Caco-2 (cell line): ENCODE results near the gene MPP3. TPM values are rescaled to one million over a fixed set of nuclear protein-coding genes. Genes with fewer than 3 reads are reported as not detected.
A peak's percentile ranks its signal among the peaks of the same experiment; 100 is the strongest.

ENCODE experiments used
- BruUV-seq: library from RNA; stranded (reverse); fragments of 400-500 nt; replicated peaks from 2 replicates; lab custom pipeline; 2021; lab: Mats Ljungman, UMichigan
- CTCF ChIA-PET: fragments of 300-600 bp; sonication (Branson Sonifier 250); formaldehyde crosslinking; loops from one replicate; lab custom pipeline; 2022; ENCODE audit warnings: antibody characterized with exemption; lab: Charles Lee
- POLR2A ChIA-PET: fragments of 300-600 bp; sonication (Branson Sonifier 250); formaldehyde crosslinking; loops from one replicate; lab custom pipeline; 2022; ENCODE audit warnings: antibody characterized with exemption; lab: Charles Lee
- DNase-seq, 2 experiments: peaks; one replicate each; pipeline versions ENCODE4 v3.0.0 to v3.0.0-alpha.2; 2020 to 2022
- H3K27me3 ChIP-seq: replicated peaks from 2 replicates; pipeline ENCODE4 v1.6.0; 2011; ENCODE audit warnings: low read length; ENCODE audit not compliant: control insufficient read depth, insufficient read depth
- H3K36me3 ChIP-seq: 2 replicates; pipeline ENCODE4 v1.5.1; 2011; ENCODE audit warnings: low read length; ENCODE audit not compliant: control insufficient read depth, insufficient read depth
- H3K4me1 ChIP-seq: fragments of 250-450 bp; sonication (Bioruptor Pico); 2 replicates; pipeline ENCODE4 v1.5.1; 2020; ENCODE audit warnings: mild to moderate bottlenecking
- H3K4me3 ChIP-seq: 2 replicates; pipeline ENCODE4 v1.5.1; 2011; ENCODE audit warnings: low read depth, mild to moderate bottlenecking, control low read depth, low read length
- H3K9me3 ChIP-seq: fragments of 250-450 bp; sonication (Bioruptor Pico); 2 replicates; pipeline ENCODE4 v1.5.1; 2020; ENCODE audit warnings: mild to moderate bottlenecking, moderate library complexity
- H3K27ac Mint-ChIP-seq: one replicate; pipeline ENCODE4 v1.8.0; 2022; ENCODE audit warnings: mixed read lengths; ENCODE audit not compliant: unreplicated experiment
- H3K27me3 Mint-ChIP-seq: one replicate; pipeline ENCODE4 v1.8.0; 2022; ENCODE audit warnings: mixed read lengths; ENCODE audit not compliant: insufficient read depth, unreplicated experiment
- H3K36me3 Mint-ChIP-seq: one replicate; pipeline ENCODE4 v1.8.0; 2022; ENCODE audit warnings: mild to moderate bottlenecking, mixed read lengths; ENCODE audit not compliant: insufficient read depth, unreplicated experiment
- H3K4me1 Mint-ChIP-seq: one replicate; pipeline ENCODE4 v1.8.0; 2022; ENCODE audit warnings: low read depth, mixed read lengths; ENCODE audit not compliant: unreplicated experiment
- H3K4me3 Mint-ChIP-seq: one replicate; pipeline ENCODE4 v1.8.0; 2022; ENCODE audit warnings: mild to moderate bottlenecking, moderate library complexity, mixed read lengths; ENCODE audit not compliant: unreplicated experiment
- H3K9me3 Mint-ChIP-seq: one replicate; pipeline ENCODE4 v1.8.0; 2022; ENCODE audit warnings: mixed read lengths; ENCODE audit not compliant: unreplicated experiment
- CTCF ChIP-seq, 2 experiments: fragments of 200-600 bp in 1 of 2; IDR thresholded peaks; 1 replicate in 1 of 2; 2 replicates in 1 of 2; pipeline versions ENCODE4 v1.5.1 to v1.8.0; 2011 to 2022; ENCODE audit warnings: antibody characterized with exemption in 1 of 2, control low read depth in 1 of 2, inconsistent platforms in 1 of 2, low read depth in 1 of 2, low read length in 1 of 2, mild to moderate bottlenecking in 1 of 2, moderate library complexity in 1 of 2; ENCODE audit not compliant: insufficient read depth in 1 of 2, severe bottlenecking in 1 of 2, unreplicated experiment in 1 of 2
- intact Hi-C: fragments of 100-400 bp; cut with micrococcal nuclease; formaldehyde crosslinking; loops from one replicate; pipeline ENCODE4 v1.10.0; 2022; ENCODE audit not compliant: unreplicated experiment
- total RNA-seq: library from RNA; stranded (reverse); gene quantifications from 2 replicates; pipeline ENCODE4 v1.2.3, GENCODE V29; 2022

MPP3 gene
- total RNA-seq, 1 experiment from 2014 or later = 7.9 TPM

GRCh38 chr17:43840814-43841213 is 7.9 kb upstream of the MPP3 start:
- peaks cover 9% of the 10 kb centered on the region; the same call in 1 of the 2 replicates for H3K4me1 ChIP-seq
- H3K4me1 Mint-ChIP-seq = peaks cover 20% of the 10 kb centered on the region
- intact Hi-C loops = no loop called here
- CTCF ChIA-PET = interaction anchor here (0.7 to 1.0 kb wide), 5 partner anchors 24 to 201 kb away, joined by 3 to 4 read pairs (median 3); no protein-coding TSS in a partner anchor
- no peaks in the 10 kb centered on the region for H3K9me3 Mint-ChIP-seq
- H3K36me3 ChIP-seq = no peaks in the 10 kb centered on the region
- H3K27me3 Mint-ChIP-seq = peaks cover 10% of the 10 kb centered on the region
- H3K4me3 Mint-ChIP-seq = no peak overlapping the region
- no peaks in the 10 kb centered on the region for H3K27me3 ChIP-seq
- H3K9me3 ChIP-seq = no peaks in the 10 kb centered on the region
- H3K27ac Mint-ChIP-seq = no peak overlapping the region
- POLR2A ChIA-PET = interaction anchor here (3.0 kb wide), 1 partner anchor 62 kb away, joined by 16 read pairs; the partner anchor contains the start of gene DUSP3
- no peaks in the 10 kb centered on the region for H3K36me3 Mint-ChIP-seq
- peak in 1 of 2 experiments; percentile 49 for DNase-seq
- no peak overlapping the region for H3K4me3 ChIP-seq
- peak; percentile 29 to 35 for TF ChIP-seq CTCF (IDR thresholded peaks at IDR 0.05; ENCODE audit: insufficient read depth in 1 of 2, low read depth in 1 of 2, low read length in 1 of 2, severe bottlenecking in 1 of 2, unreplicated experiment in 1 of 2)
- BruUV-seq = no TSS peak

- H3K27me3 ChIP-seq = no peaks in the 10 kb centered on the region
- H3K9me3 ChIP-seq = no peaks in the 10 kb centered on the region
- no peak overlapping the region for H3K4me3 ChIP-seq
- Mint-ChIP-seq H3K4me3 (no peak overlapping the region), H3K36me3 (no peaks in the 10 kb centered on the region), H3K9me3 (no peaks in the 10 kb centered on the region), H3K27me3 (peaks cover 10% of the 10 kb centered on the region), H3K4me1 (peaks cover 20% of the 10 kb centered on the region), H3K27ac (no peak overlapping the region)
- no peak for TF ChIP-seq CTCF (IDR thresholded peaks at IDR 0.05; ENCODE audit: insufficient read depth in 1 of 2, low read depth in 1 of 2, low read length in 1 of 2, severe bottlenecking in 1 of 2, unreplicated experiment in 1 of 2)
- POLR2A ChIA-PET = interaction anchor here (0.6 kb wide), 1 partner anchor 31 kb away, joined by 10 read pairs; no protein-coding TSS in a partner anchor
- CTCF ChIA-PET = interaction anchor here (0.5 to 1.0 kb wide), 3 partner anchors 13 to 126 kb away, joined by 3 read pairs; no protein-coding TSS in a partner anchor
- no peak for DNase-seq
- intact Hi-C loops = no loop called here
- no TSS peak for BruUV-seq
- H3K36me3 ChIP-seq = no peaks in the 10 kb centered on the region
- peaks cover 9% of the 10 kb centered on the region; the same call in 1 of the 2 replicates for H3K4me1 ChIP-seq
Measured at GRCh38 chr17:43839670-43840108, 6.7 kb upstream of the MPP3 start.

- Mint-ChIP-seq H3K27me3 (peaks cover 9% of the 10 kb centered on the region), H3K4me1 (peaks cover 7% of the 10 kb centered on the region), H3K36me3 (peaks cover 8% of the 10 kb centered on the region), H3K27ac (no peak overlapping the region), H3K9me3 (no peaks in the 10 kb centered on the region), H3K4me3 (peak overlapping the region; percentile 82)
- BruUV-seq = no TSS peak
- intact Hi-C loops = loop anchor here (5.0 kb wide), 1 partner anchor 57 kb away; the partner anchor contains the start of gene DUSP3
- no peaks in the 10 kb centered on the region for H3K36me3 ChIP-seq
- H3K4me1 ChIP-seq = peaks cover 5% of the 10 kb centered on the region; the same call in 1 of the 2 replicates
- no peak for DNase-seq
- no peaks in the 10 kb centered on the region for H3K27me3 ChIP-seq
- H3K9me3 ChIP-seq = no peaks in the 10 kb centered on the region
- H3K4me3 ChIP-seq = no peak overlapping the region
- CTCF ChIA-PET = interaction anchor here (0.7 kb wide), 1 partner anchor 12 kb away, joined by 3 read pairs; no protein-coding TSS in a partner anchor
- no peak for TF ChIP-seq CTCF (IDR thresholded peaks at IDR 0.05; ENCODE audit: insufficient read depth in 1 of 2, low read depth in 1 of 2, low read length in 1 of 2, severe bottlenecking in 1 of 2, unreplicated experiment in 1 of 2)
- POLR2A ChIA-PET = no interaction called here
Measured at GRCh38 chr17:43834106-43834505, 1.2 kb upstream of the MPP3 start.
